Hematopoietic multipotent progenitor cell (in vitro differentiated cells): ENCODE results near the gene BABAM2. TPM values are rescaled to one million over a fixed set of nuclear protein-coding genes. Genes with fewer than 3 reads are reported as not detected.
"Not testable (repeated sequence)": the region's sequence is repeated elsewhere in the genome, so short reads cannot be mapped to it uniquely, and the experiment has no call there.

ENCODE experiments used
- DNase-seq, 3 donors: peaks; one replicate each; pipeline ENCODE4 v3.0.0-alpha.2; 2011 to 2015; ENCODE audit warnings: low read depth in 2 of 3, low spot score in 2 of 3
- total RNA-seq: library from RNA; depleted of rRNA; stranded (reverse); fragments of >200 nt; gene quantifications from one replicate; pipeline ENCODE4 v1.2.3, GENCODE V29; 2012

Gene BABAM2
- total RNA-seq, 1 donor = 26.9 TPM

DNA sequence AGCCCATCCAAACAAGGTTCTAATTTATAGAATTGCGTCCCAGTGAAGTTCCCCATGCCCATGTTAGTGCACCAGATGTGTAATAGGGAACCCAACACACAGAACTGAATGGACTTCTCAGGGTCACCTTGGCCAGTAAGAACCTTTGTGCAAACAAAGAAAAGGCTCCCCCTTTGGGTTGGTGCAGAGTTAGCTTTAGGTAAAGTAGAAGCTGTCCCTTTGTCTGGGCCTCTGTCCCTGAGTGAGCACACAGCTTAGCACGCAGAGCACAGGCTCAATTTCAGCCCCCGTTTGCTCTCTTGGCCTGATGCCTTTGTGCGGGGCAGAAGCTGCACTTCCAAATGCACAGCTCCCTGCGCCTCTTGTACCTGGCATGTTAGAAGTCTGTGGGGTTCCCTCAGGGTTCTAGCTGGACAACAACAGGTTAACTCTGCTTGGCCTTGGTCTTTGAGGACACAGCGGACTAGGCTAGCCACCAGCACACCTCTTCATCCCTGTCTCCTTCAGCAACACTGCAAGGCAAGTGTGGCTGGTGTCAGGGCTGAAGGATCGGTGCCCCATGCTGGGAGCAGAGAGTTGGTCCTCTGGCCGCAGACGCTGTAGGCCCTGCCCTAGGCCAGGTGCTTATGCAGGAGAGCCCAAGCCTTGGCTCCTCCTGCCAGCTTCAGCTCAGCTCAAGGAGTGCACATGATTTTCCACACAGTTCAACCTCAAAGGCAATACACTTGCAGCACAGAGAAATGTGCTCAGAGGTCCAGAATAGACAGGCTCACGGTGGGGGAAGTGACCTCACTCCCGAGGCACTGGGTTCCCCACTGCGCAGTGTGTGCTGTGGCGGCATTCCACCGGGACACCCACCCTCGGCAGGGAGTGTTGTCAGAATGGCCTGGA lies 428.8 kb downstream of the BABAM2 start:
- DNase-seq = no peak

DNA sequence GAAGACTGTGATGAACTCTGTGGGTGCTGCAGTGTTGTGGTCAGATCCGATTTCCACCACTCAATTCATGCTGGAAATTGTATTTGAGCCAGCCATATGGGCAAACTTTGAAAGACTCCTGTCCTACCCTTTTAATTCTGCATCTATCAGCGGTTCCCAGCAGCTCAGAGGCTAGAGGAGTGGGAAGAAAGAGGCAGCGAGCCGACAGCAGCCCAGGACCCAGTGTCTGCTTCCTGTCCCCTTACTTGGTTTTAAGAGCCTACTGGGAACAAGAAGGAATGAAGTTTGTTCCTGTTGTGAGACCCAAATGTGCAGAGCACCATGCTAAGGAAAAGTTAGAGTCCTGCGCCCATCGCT lies 429.5 kb downstream of the BABAM2 start:
- DNase-seq = no peak

DNA sequence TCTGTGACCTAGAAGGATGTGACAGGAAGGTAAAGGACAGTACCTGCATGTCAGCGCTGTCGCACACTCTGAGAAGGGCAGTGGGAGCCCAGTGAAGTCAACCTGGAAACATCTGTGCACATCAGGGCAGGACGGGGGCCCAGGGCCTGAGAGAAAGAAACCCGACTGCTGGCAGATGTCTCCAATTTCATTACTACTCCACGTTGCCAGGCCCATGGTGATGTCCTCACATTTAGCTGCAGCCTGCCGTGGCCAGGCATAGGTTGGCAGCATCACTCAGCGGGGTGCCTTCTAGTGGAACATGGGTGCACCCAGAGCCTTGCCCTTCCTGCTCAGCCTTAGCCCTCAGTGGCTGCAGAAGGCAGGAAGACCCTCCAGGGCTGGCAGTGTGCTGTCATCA lies 429.8 kb downstream of the BABAM2 start:
- no peak for DNase-seq

DNA sequence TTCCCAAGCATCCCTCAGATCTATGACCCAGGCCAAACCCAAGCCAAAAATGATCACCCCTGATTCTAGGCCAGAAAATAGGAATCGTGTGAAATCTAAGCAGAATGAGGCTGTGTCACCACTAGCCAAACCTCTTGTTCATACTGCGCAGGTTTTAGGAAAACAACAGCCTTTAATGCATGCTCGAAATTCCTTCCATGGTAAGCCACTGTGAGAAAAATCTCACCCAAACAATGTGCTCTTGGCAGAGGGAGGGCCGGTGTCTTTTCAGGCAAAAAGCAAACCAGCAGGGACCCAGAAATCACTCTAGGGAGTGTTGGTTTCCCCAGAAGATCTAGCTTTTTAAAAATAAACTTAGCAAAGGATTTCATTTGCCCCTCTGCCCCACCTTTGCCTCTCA lies 430.9 kb downstream of the BABAM2 start:
- DNase-seq = no peak

DNA sequence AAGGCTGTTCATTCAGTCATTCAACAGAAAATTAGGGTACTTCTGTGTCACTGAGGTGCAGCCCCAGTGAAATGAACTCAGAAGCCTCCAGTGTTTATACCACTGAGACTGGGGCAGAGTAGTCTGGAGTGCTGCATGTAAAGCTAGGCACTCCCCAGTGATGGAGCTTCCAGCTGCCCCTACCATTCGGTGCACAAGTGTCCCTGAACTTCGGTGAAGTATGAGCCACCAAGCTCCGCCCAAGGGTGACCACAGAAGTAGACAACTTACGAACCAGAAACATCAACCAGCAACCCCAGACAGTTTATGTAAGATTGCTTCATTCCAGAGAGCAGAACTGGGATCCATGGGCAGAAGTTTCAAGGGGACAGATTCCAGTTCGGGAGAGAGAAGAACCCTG lies 431.5 kb downstream of the BABAM2 start:
- no peak for DNase-seq

DNA sequence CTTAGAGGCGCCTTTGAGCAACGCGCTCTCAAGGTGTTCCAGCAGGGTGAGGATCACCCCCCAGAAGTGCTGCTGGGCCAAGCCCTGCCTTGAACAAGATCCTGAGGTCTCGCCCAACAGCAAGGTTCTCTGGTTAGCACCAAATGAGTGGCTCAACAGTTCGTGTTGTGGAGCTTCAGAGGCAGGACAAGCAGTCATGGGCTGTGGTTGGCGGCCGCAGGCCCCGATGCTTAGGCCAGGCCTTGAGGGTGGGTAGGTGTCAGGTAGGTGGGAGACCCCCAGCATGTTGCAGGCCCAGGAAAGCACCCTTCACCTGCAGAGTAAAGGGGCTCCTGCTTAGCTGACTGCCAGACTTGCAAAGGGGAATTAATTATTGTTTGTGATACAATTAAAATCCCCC lies 431.9 kb downstream of the BABAM2 start:
- DNase-seq = no peak

DNA sequence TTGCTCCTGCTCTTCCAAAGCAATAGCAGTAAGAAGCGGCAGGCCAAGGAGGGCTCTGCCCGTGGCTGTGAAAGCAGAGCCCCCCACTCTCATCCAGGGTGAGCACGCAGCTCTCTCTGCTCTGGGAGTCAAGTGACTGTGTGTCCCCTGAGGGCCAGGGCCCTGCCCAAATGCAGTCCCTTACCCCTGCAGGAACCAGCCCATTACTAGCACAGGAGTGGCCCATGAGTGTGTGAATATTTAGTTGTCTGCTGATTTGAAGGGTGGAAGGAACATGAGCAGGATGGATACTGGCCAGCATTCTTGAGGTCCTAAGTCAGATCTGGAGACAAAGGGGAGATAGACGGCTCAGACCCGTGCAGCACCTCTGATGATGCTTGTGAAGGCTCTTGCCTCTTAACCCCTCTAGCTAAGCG lies 432.5 kb downstream of the BABAM2 start:
- no peak for DNase-seq

DNA sequence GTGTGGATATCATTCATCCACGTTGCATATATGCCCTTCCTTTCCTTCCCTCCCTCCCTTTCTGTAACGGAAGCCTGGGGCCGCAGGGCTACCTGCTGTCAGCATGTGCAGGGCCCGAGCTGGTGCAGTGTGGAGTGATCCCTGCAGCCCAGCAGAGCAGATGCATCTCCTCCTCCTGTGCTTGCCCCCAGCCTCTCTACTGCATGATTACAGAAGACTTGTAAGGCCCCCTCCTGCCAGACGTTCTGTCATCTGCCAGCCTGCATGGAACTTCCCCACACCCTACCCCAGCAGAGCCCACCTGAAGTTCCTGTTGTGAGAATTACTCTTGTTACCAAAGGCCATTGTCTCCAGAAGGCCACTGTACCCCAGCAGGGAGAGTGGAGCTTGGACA lies 434.6 kb downstream of the BABAM2 start:
- no peak for DNase-seq

DNA sequence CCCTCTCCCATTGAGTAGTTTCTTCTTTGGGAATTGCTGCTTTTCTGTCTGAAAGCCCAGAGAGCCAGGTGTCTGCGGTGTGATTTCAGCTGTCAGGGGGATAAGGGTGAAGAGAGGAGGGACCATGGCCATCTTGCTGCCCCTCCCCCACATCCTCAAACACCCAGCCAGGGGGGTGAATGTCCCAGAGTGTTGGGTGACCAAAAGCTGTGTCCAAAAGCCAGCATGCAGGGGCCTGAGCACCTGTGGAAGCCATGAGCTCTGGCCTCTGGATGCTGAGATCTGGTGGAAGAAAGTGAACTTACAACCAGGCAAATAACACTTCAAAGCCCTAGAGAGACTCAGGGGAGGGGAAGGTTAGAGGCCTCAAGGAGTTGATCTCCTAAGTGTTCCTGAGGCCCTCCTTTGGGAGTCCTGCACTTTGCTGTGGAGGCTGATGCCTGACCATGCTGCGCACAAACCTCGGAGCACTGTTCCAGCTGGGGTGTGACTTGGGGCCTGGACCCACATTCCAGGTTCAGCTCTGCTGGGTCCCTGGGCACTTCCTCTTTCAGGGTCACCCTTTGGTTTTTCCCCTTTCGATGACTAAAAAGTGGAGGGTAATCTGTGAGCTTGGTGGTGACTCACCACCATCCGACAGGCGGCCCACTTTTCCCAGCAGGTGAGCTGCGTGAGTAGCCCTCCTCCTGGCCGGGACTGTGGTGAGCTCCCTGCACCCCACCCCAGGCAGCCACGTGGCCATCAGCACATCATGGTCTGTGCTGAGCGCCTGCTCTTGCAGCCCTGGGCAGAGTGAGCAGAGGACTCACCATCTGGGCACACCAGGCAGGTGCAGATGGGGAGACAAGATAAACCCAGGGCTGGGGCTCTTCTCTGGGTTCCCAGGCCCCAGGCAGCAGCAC lies 435.3 kb downstream of the BABAM2 start:
- peak in 2 of 3 donors; percentile 26 to 35 for DNase-seq

DNA sequence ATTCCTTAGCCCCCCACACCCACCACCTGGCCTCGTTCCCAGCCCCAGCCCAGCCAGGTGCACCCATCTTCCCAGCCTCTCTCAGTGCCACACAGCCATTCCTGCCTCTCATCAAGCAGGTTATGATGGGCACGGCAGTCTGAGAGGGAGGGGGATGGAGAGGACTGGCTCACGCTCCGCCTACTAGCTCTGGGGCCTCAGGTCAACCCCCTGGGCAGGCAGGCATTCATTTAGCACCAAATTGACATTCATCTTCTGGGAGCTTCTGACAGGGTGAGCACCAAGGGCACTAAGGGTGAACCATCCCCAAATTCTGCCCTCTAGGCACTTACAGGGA lies 435.9 kb downstream of the BABAM2 start:
- DNase-seq = no peak

DNA sequence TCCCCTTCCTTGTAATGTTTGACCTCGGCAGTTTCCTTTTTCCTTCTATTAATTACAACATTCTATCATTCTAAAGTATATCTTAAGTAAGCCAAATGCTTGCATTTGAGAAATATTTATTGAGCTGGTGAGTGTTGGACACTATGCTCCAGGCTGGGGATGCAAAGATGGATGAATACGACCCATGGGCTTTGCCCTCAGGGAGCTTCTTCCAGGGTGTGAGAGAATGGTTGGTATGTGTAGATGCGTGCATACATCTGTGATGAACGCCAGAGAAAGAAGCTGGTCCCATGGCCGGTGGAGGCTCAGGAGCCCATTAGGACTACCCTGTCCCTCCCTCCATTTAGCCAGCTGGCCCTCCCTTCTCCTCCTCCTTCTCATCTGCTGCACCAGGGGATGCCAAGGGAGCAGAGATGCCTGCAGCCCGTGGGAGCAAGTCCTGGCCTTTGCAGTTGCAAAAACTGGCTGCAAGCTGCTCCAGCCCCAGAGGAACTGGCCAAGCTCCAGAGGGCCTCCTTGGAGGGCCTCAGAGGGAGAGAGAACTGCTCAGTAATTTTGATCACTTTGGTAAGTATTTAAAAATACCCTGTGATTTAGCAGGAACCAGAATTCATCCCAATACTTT lies 436.5 kb downstream of the BABAM2 start:
- DNase-seq = no peak

DNA sequence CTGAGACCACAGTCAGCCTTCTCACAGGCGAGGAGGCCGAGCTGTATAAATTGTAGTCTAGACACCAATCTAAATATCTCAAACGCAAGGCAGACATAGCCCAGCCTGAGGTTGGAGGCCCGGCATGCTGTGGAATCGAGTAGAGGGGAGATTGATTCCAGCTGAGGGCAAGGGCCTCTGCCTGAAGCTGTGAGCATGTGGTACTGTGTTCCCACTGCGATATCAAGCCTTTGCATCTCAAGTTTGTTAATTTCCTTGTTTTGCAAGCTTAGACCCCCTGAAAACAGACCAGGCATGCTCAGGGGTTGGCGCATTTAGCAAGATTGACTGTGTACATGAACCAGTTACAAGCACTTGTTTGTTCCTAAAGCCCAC lies 437.0 kb downstream of the BABAM2 start:
- no peak for DNase-seq

DNA sequence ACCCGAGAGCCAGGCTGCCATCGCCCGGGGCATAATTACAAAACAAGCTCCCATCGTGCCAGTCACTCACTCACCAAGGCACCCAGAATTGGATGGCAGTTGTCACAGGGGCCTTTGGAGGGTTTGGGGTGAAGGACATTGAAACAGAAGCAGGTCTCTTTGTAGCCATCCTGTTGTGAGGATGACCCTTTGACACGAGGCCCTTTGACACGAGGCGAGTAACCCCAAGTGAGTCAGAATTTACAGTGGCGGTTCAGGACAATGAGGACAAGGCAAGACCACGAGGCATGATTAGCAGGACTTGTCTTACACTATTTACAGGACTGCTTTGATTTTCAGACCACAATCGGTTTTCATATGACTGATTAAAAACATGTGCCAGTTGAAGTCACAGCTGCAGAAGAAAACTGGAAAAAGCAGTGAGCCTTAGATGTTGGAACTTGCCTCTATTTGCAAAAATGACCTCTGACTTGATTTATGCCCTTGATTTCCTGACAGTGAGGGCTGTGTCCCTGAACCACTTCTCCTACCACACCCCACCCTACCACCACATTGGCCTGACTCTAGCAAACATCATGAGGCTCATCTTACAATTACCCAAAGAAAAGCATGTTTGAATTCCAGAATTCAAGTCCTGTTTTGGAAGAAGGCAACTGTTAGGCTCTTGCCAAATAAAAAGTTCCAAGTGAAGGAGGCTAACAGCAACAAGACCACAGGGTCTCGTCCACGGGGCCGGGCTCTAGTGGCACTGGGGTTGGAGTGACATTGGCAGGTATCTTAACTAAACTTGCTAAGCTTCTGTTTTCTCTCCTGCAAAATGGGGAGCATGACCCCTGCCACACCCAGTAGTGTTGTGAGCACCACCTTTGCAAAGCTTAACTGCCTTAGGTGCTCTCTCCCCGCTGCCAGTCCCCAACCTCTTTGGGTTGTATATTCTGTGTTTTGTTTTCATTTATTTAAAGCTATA lies 437.7 kb downstream of the BABAM2 start:
- no peak for DNase-seq

DNA sequence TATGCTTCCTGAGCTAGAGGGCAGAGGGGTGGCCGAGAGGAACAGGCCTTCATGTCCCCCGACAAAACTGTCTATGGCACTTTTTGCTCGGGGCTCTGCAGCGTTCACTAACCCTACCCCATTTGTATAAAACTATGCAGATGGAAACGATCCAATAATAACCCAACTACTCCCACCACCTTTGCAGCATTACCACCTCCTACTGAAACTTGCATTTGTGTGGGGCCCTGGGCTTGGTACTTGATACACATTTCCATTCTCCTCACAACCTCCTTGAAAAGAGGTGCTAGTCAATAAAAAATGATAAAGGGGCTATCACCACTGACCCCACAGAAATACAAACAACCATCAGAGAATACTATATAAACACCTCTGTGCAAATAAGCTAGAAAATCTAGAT lies 438.7 kb downstream of the BABAM2 start:
- no peak for DNase-seq

DNA sequence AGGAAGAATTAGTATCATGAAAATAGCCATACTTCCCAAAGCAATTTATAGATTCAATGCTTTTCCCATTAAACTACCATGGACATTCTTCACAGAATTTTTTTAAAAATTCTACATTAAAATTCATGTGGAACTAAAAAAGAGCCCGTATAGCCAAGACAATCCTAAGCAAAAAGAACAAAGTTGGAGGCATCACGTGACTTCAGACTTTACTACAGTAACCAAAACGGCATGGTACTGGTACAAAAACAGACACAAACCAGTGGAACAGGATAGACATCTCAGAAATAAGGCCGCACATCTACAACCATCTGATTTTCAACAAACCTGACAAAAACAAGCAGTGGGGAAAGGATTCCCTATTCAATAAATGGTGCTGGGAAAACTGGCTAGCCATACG lies 440.2 kb downstream of the BABAM2 start:
- DNase-seq = not testable (repeated sequence)

DNA sequence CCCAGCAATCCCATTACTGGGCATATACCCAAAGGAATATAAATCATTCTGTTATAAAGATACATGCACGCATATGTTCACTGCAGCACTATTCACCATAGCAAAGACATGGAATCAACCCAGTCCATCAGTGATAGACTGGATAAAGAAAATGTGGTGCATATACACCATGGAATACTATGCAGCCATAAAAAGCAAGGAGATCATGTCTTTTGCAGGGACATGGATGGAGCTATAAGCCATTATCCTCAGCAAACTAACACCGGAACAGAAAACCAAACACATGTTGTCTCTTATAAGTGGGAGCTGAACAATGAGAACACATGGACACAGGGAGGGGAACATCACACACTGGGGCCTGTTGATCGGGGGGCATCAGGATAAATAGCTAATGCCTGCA lies 441.3 kb downstream of the BABAM2 start:
- not testable (repeated sequence) for DNase-seq

DNA sequence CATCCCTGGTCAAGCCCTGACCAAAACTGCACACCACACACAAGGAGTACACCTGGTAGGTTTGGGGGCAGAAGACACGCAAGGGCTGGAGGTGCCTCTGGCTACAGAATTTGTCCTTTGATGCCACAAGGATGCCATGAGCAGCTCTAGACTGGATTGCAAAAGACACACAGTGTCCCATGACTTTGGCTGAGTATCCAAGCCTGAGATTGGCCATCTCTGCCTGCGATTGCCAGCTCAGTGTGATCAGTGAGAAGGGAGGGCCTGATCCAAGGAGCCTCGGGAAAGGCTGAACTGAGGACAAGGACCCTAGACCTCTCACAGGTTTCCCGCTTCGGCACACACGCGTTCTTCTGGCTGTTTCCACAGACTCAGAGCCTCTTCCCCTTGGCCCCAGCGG lies 442.2 kb downstream of the BABAM2 start:
- no peak for DNase-seq

DNA sequence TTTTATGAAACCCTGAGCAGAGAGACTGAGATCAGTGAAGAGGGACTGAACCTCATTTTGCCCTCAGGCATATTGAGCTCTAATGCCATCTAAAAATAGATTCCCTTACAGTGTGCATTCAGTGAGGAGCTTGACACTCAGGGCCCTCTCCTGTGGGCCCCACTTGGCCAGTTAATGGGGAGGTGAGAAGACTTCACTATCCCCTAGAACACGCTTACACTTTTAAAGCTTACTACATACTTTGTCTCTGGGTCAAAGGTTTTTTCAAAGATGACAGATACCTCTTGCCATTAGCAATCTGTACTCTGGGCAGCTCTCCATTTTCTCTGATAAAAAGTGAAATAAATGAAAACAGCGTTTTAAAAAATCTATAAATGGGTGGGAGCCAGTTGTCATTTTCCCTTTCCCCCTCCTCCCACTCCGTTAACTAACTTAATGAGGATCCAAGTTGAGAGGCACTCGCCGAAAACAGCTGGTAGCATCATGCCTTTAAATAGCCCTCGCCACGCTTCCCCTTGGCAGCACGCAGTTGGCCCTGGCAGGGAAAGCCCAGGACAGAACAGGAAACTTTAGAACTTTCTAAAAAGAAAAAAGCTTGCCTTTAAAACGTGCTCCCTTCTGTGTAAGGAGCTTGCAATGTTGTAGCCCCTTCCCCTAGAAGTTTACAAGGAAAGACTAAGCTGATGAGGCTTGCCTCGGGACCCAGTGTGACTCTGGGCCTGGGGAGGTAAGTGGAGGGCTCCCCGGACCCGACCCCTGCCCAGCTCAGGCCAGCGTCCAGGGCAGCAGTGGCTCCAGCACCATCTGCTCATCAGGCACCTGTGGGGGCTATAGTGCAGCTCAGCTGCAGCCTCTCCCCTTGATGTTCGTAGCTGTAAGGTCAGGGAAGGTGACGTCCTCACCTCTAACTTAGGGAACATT lies 443.3 kb downstream of the BABAM2 start:
- peak in 1 of 3 donors; percentile 17 for DNase-seq

DNA sequence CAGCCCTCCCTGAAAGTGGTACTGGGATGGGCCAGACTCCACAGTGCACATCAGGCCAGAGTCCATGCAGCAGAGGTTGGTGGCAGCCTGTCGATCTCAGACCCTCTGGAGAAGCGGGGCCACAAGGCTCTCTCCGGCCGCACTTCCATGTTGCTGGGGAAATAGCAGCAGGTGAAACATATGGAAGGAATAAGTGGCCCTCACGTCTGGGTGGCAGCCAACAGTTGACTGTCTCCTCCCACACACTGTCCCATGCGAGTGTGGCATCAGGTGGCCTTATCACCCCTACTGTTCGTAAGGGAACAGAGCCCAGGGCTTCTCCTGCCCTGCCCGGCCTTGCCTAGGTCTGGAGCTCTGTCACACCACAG lies 444.0 kb downstream of the BABAM2 start:
- no peak for DNase-seq
